ENCODE measurements around the gene EXOG.

The EXOG gene

GRCh38 chr3:38496131-38496910, at the start of gene EXOG:
Gene EXOG (plus strand): TSS chr3:38496340. CDS start chr3:38496368, 28 bp downstream.
- peak; percentile 80 for DNase-seq (ENCODE audit: low read depth)

GRCh38 chr3:38446812-38447211, 49.3 kb upstream of the EXOG start:
- no peak for DNase-seq (ENCODE audit: low read depth)

- no peak for DNase-seq (ENCODE audit: low read depth)
Observed at GRCh38 chr3:38450853-38451252, 45.3 kb upstream of the EXOG start.

GRCh38 chr3:38453075-38453912, 42.8 kb upstream of the EXOG start, which contains the start of gene ACVR2B:
Gene ACVR2B (plus strand): TSS chr3:38453890. CDS start chr3:38454323, 433 bp downstream.
- no peak for DNase-seq (ENCODE audit: low read depth)

- DNase-seq (ENCODE audit: low read depth) = no peak
Observed at GRCh38 chr3:38453913-38454177, 42.3 kb upstream of the EXOG start.

- no peak for DNase-seq (ENCODE audit: low read depth)
Observed at GRCh38 chr3:38454178-38454883, 41.8 kb upstream of the EXOG start.

GRCh38 chr3:38454884-38455638, 41.1 kb upstream of the EXOG start:
- no peak for DNase-seq (ENCODE audit: low read depth)

- DNase-seq (ENCODE audit: low read depth) = no peak
Observed at GRCh38 chr3:38455639-38456430, 40.3 kb upstream of the EXOG start.

- DNase-seq (ENCODE audit: low read depth) = no peak
Observed at GRCh38 chr3:38457111-38458003, 38.8 kb upstream of the EXOG start.

GRCh38 chr3:38458796-38459498, 37.2 kb upstream of the EXOG start:
- no peak for DNase-seq (ENCODE audit: low read depth)

GRCh38 chr3:38459499-38460048, 36.6 kb upstream of the EXOG start:
- DNase-seq (ENCODE audit: low read depth) = no peak

GRCh38 chr3:38460377-38461270, 35.5 kb upstream of the EXOG start:
- no peak for DNase-seq (ENCODE audit: low read depth)

GRCh38 chr3:38465588-38466154, 30.5 kb upstream of the EXOG start:
- DNase-seq (ENCODE audit: low read depth) = no peak

GRCh38 chr3:38468765-38469164, 27.4 kb upstream of the EXOG start:
- DNase-seq (ENCODE audit: low read depth) = no peak

- no peak for DNase-seq (ENCODE audit: low read depth)
Observed at GRCh38 chr3:38469852-38470251, 26.3 kb upstream of the EXOG start.

GRCh38 chr3:38471260-38471857, 24.8 kb upstream of the EXOG start:
- no peak for DNase-seq (ENCODE audit: low read depth)

GRCh38 chr3:38472342-38472741, 23.8 kb upstream of the EXOG start:
- DNase-seq (ENCODE audit: low read depth) = no peak
